B cell (primary cell): ENCODE data around the gene TUBA3D. TPM values are rescaled to one million over a fixed set of nuclear protein-coding genes. Genes with fewer than 3 reads are reported as not detected.
"Not testable (repeated sequence)": the region's sequence is repeated elsewhere in the genome, so short reads cannot be mapped to it uniquely, and the experiment has no call there.

Source experiments
- ATAC-seq: fragments of 200-7000 bp; cut with Tn5 transposase; one replicate; pipeline ENCODE4 v1.10.0; 2021; ENCODE audit warnings: low read depth, mild to moderate bottlenecking, moderate number of reproducible peaks, moderate library complexity
- CTCF ChIA-PET: fragments of 350-600 bp; sonication (Branson Sonifier 250); formaldehyde crosslinking; loops from one replicate; lab custom pipeline; 2021; ENCODE audit warnings: antibody characterized with exemption, inconsistent platforms; lab: Charles Lee
- POLR2A ChIA-PET: fragments of 350-600 bp; sonication (Branson Sonifier 250); formaldehyde crosslinking; loops from one replicate; lab custom pipeline; 2021; ENCODE audit warnings: antibody characterized with exemption; lab: Charles Lee
- DNase-seq: peaks from one replicate; pipeline ENCODE4 v3.0.0; 2013
- H2AFZ ChIP-seq: 2 replicates; pipeline ENCODE4 v1.6.1; 2012; ENCODE audit warnings: mild to moderate bottlenecking, low read depth, low read length; ENCODE audit not compliant: insufficient read depth, poor library complexity, severe bottlenecking
- H3K27ac ChIP-seq, 2 donors: 1 replicate in 1 of 2; 2 replicates in 1 of 2; pipeline ENCODE4 v1.5.1; 2012 to 2013; ENCODE audit warnings: low read length in 2 of 2, mild to moderate bottlenecking in 2 of 2, moderate library complexity in 1 of 2
- H3K27me3 ChIP-seq, 4 experiments: fragments of 200-600 bp in 1 of 4; sonication (generic) in 1 of 4; replicated peaks in 1 of 4; 1 replicate in 2 of 4; 2 replicates in 2 of 4; pipeline versions ENCODE4 v1.6.1 to v1.7.0; 2013 to 2016; ENCODE audit warnings: low read length in 3 of 4, mild to moderate bottlenecking in 2 of 4, mixed read lengths in 1 of 4, moderate library complexity in 1 of 4; ENCODE audit not compliant: insufficient read depth in 4 of 4, control insufficient read depth in 3 of 4; ENCODE audit errors: control extremely low read depth in 1 of 4
- H3K36me3 ChIP-seq, 2 experiments: replicated peaks in 1 of 2; 1 replicate in 1 of 2; 2 replicates in 1 of 2; pipeline versions ENCODE4 v1.6.1 to v1.7.1; 2013; ENCODE audit warnings: low read length in 1 of 2; ENCODE audit not compliant: insufficient read depth in 2 of 2, control insufficient read depth in 1 of 2; ENCODE audit errors: control extremely low read depth in 1 of 2, extremely low read depth in 1 of 2
- H3K4me1 ChIP-seq, 2 donors: fragments of 200-600 bp in 1 of 2; sonication (generic) in 1 of 2; 1 replicate in 1 of 2; 2 replicates in 1 of 2; pipeline versions ENCODE4 v1.5.1 to v1.6.1; 2013 to 2017; ENCODE audit warnings: low read length in 2 of 2; ENCODE audit not compliant: control insufficient read depth in 2 of 2, insufficient read depth in 2 of 2
- H3K4me2 ChIP-seq: replicated peaks from 2 replicates; pipeline ENCODE3; 2012; ENCODE audit warnings: mild to moderate bottlenecking, low read depth, low read length; ENCODE audit not compliant: poor library complexity, severe bottlenecking
- H3K4me3 ChIP-seq, 5 experiments: fragments of 200-600 bp in 1 of 5; sonication (generic) in 1 of 5; 1 replicate in 3 of 5; 2 replicates in 2 of 5; pipeline versions ENCODE4 v1.5.1 to v1.7.0; 2011 to 2016; ENCODE audit warnings: low read length in 4 of 5, mild to moderate bottlenecking in 4 of 5, low read depth in 2 of 5, control low read depth in 1 of 5, moderate library complexity in 1 of 5; ENCODE audit not compliant: insufficient read depth in 1 of 5; ENCODE audit errors: control extremely low read depth in 1 of 5, extremely low read depth in 1 of 5
- H3K79me2 ChIP-seq: fragments of 200-600 bp; sonication (generic); one replicate; pipeline ENCODE4 v1.6.0; 2016; ENCODE audit warnings: low read length; ENCODE audit not compliant: control insufficient read depth, insufficient read depth
- H3K9ac ChIP-seq: fragments of 200-600 bp; sonication (generic); 2 replicates; pipeline ENCODE4 v1.6.1; 2017; ENCODE audit warnings: mild to moderate bottlenecking, low read length, moderate library complexity
- H3K9me3 ChIP-seq, 3 donors: one replicate each; pipeline versions ENCODE4 v1.6.1 to v1.7.1; 2013; ENCODE audit warnings: low read length in 2 of 3; ENCODE audit not compliant: control insufficient read depth in 2 of 3, insufficient read depth in 1 of 3; ENCODE audit errors: control extremely low read depth in 1 of 3
- H4K20me1 ChIP-seq: 2 replicates; pipeline ENCODE4 v1.6.0; 2012; ENCODE audit warnings: mild to moderate bottlenecking, low read length; ENCODE audit not compliant: insufficient read depth, control insufficient read depth, poor library complexity, severe bottlenecking
- H3K27ac Mint-ChIP-seq: one replicate; pipeline ENCODE4 v1.8.0; 2021; ENCODE audit warnings: mixed read lengths
- H3K27me3 Mint-ChIP-seq: one replicate; pipeline ENCODE4 v1.8.0; 2021; ENCODE audit warnings: mixed read lengths
- H3K4me1 Mint-ChIP-seq: one replicate; pipeline ENCODE4 v1.8.0; 2021; ENCODE audit warnings: mixed read lengths
- H3K4me3 Mint-ChIP-seq: one replicate; pipeline ENCODE4 v1.8.0; 2021; ENCODE audit warnings: mixed read lengths
- H3K9me3 Mint-ChIP-seq: one replicate; pipeline ENCODE4 v1.8.0; 2022; ENCODE audit warnings: mixed read lengths; ENCODE audit not compliant: insufficient read depth
- EZH2 ChIP-seq: IDR thresholded peaks from 2 replicates; pipeline ENCODE4 v1.6.1; 2012; ENCODE audit warnings: borderline replicate concordance, low read depth, mild to moderate bottlenecking, moderate library complexity, low read length; ENCODE audit not compliant: insufficient read depth, poor library complexity, severe bottlenecking
- WGBS: methylation state at CpG from one replicate; pipeline ENCODE4 v1.1.5; 2013; ENCODE audit warnings: missing lambda C conversion rate; ENCODE audit not compliant: insufficient coverage; 5-methylcytosine and 5-hydroxymethylcytosine counted together
- intact Hi-C: fragments of 100-400 bp; cut with micrococcal nuclease; formaldehyde crosslinking; loops from one replicate; pipeline ENCODE4 v1.10.0; 2022
- polyA plus RNA-seq: library from polyadenylated mRNA; depleted of rRNA; stranded (reverse); fragments of >200 nt; gene quantifications from 2 replicates; pipeline ENCODE4 v1.2.3, GENCODE V29; 2012
- total RNA-seq, 2 donors: library from RNA; stranded (reverse); fragments of 120-200 nt in 1 of 2; gene quantifications; 1 replicate in 1 of 2; 2 replicates in 1 of 2; pipeline versions ENCODE4 v1.2.3 to v1.2.4, GENCODE V29; 2013 to 2022
- TF ChIP-seq, protein P1 (sequence below): fragments of 200-600 bp; IDR thresholded peaks from one replicate; pipeline ENCODE4 v1.8.0; 2022; ENCODE audit warnings: antibody characterized with exemption, mild to moderate bottlenecking

The TUBA3D gene
- total and polyA plus RNA-seq, 2 donors (not counting 1 experiment from before 2014, with no cell fraction given), result not detected

DNA sequence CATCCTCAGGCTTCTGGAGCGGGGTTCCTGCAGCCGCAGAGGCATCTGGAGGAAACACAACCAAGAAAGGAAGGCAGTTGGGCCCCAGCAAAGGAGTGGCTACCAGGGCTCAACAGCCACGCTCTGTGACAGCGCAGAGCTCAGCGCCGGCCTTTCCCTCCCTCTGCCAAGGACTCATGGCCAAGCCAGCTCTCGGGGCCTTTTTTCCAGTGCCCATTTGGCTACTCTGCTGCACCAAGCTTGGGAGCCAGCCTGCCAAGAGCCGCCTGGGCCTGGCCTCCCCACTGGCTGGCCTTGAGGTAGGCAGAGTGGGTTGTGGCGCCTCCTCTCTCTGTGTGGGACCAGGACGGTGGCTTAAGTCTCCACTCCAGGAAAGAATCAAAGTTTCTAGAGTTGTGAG, 44.6 kb downstream of the TUBA3D start:
- intact Hi-C loops, result no loop called here
- no peaks in the 10 kb centered on the region for H3K9me3 Mint-ChIP-seq
- no peaks in the 10 kb centered on the region for H3K27me3 Mint-ChIP-seq
- ATAC-seq, result no peak
- no peaks in the 10 kb centered on the region for H3K4me1 Mint-ChIP-seq
- TF ChIP-seq EZH2, result no peak
- TF ChIP-seq, protein P1, sequence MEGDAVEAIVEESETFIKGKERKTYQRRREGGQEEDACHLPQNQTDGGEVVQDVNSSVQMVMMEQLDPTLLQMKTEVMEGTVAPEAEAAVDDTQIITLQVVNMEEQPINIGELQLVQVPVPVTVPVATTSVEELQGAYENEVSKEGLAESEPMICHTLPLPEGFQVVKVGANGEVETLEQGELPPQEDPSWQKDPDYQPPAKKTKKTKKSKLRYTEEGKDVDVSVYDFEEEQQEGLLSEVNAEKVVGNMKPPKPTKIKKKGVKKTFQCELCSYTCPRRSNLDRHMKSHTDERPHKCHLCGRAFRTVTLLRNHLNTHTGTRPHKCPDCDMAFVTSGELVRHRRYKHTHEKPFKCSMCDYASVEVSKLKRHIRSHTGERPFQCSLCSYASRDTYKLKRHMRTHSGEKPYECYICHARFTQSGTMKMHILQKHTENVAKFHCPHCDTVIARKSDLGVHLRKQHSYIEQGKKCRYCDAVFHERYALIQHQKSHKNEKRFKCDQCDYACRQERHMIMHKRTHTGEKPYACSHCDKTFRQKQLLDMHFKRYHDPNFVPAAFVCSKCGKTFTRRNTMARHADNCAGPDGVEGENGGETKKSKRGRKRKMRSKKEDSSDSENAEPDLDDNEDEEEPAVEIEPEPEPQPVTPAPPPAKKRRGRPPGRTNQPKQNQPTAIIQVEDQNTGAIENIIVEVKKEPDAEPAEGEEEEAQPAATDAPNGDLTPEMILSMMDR, result no peak
- H3K4me3 Mint-ChIP-seq, result no peak overlapping the region
- Histone ChIP-seq H3K27me3 (no peaks in the 10 kb centered on the region), H3K4me3 (no peak overlapping the region), H3K36me3 (peaks cover 0 to 6% of the 10 kb centered on the region in 2 experiments), H3K4me2 (no peak overlapping the region), H4K20me1 (no peaks in the 10 kb centered on the region), H2AFZ (no peak overlapping the region), H3K9ac (no peak overlapping the region), H3K4me1 (no peaks in the 10 kb centered on the region), H3K79me2 (no peaks in the 10 kb centered on the region), H3K9me3 (no peaks in the 10 kb centered on the region), H3K27ac (no peak overlapping the region)
- ChIA-PET POLR2A (no interaction called here), CTCF (no interaction called here)
- H3K27ac Mint-ChIP-seq, result no peak overlapping the region
- no peak for DNase-seq
- WGBS, result 98% methylated on average over 8 of the region's 10 CpGs

DNA sequence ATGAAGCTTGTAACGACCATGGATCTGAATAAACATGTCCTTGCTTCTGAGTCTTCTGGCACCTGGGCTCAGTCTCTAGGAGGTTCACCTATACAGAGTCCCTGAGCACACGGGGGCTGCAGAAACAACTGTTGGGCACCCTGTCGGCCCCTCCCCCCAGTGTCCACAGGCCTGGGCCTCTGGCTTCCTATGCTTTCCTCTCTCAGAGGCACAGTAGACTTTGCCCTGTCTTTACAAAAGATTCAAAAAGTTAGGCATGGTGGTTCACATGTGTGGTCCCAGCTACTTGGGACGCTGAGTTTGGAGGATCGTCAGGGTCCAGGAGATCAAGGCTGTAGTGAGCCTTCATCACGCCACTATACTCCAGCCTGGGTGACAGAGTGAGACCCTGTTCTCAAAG, 45.6 kb downstream of the TUBA3D start:
- H2AFZ ChIP-seq, H3K27me3 Mint-ChIP-seq, H3K4me2 ChIP-seq, H3K79me2 ChIP-seq, H3K9ac ChIP-seq, H4K20me1 ChIP-seq, DNase-seq, POLR2A ChIA-PET, H3K27ac Mint-ChIP-seq, H3K4me1 Mint-ChIP-seq, H3K4me3 ChIP-seq, CTCF ChIA-PET, H3K27me3 ChIP-seq, ATAC-seq, H3K4me1 ChIP-seq, intact Hi-C loops, H3K27ac ChIP-seq, H3K9me3 Mint-ChIP-seq, H3K36me3 ChIP-seq, H3K4me3 Mint-ChIP-seq, H3K9me3 ChIP-seq: not testable (repeated sequence)
- 80% methylated on average over 5 of the region's 6 CpGs for WGBS
